Measurements from ENCODE around the gene GFI1.
"Not testable (repeated sequence)": the region's sequence is repeated elsewhere in the genome, so short reads cannot be mapped to it uniquely, and the experiment has no call there.

GFI1 gene

GRCh38 chr1:92486251-92487077 lies at the start of gene GFI1:
Gene GFI1, minus strand, starts transcription at chr1:92486925. Its CDS starts 3,438 bp downstream, at chr1:92483487.
- DNase-seq = peak; percentile 70

GRCh38 chr1:92532371-92532770 lies 45.6 kb upstream of the GFI1 start:
- not testable (repeated sequence) for DNase-seq

DNA sequence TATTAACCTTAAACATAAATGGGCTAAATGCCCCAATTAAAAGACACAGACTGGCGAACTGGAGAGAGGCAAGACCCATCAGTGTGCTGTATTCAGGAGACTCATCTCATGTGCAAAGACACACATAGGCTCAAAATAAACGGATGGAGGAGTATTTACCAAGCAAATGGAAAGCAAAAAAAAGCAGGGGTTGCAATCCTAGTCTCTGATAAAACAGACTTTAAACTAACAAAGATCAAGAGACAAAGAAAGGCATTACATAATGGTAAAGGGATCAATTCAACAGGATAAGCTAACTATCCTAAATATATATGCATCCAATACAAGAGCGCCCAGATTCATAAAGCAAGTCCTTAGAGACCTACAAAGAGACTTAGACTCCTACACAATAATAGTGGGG lies 45.2 kb upstream of the GFI1 start:
- DNase-seq = not testable (repeated sequence)

- DNase-seq = no peak
These were observed 40.9 kb upstream of the GFI1 start for GRCh38 chr1:92527670-92528069.

DNA sequence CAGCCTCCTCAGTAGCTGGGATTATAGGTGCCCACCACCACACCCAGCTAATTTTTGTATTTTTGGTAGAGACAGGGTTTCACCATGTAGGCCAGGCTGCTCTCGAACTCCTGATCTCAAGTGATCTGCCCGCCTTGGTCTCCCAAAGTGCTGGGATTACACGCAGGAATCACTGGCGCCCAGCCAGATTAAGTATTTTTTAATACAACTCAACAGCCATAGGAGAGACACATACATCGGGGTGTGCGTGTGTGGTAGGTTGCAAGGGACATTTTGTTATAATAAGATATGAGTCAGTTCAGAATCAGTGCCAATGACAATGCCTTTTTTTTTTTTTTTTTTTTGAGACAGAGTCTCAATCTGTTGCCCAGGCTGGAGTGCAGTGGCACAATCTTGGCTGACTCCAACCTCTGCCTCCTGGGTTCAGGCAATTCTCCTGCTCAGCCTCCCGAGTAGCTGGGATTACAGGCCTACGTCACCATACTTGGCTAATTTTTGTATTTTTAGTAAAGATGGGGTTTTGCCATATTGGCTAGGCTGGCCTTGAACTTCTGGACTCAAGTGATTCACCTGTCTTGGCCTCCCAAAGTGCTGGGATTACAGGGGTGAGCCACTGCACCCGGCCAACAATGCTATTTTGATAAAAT lies 38.3 kb upstream of the GFI1 start:
- not testable (repeated sequence) for DNase-seq

DNA sequence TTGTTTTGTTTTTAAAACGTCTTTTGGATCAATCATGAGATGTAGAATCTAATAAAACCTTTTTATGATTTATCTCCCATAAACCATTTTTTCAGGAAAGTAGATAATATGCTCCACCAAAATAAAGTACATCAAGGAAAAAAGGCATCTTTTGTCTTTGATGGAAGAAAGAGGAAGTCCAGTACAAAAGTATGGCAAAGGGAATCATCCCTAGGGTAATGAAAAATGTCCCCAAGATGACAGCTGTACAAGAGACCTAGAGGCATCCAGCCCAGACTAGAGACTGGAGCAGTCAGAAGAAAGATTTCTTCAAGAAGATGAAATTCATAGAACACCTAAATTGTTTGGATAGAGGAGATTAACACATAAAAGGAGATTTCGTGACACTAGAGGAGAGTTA lies 32.3 kb upstream of the GFI1 start:
- no peak for DNase-seq

- no peak for DNase-seq
These were observed 29.8 kb upstream of the GFI1 start for GRCh38 chr1:92516574-92516973.

DNA sequence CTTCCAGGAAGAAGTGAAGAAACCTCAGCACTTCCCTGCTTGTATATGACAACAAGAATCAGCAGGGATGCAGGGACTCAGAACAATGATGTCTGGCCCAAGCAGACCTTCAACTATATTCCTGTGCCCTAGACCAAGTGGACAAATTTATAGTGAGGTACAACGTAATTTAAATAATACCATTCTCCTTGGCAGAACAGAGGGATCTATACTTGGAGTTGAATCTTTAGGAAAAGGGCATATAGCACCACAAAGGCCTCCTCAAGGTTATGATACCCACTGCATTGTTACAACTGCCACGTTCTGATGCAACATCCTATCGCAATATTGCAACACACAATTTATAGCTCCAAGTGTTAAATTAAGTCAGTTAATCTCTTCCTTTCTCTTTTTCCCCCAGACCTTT lies 29.1 kb upstream of the GFI1 start:
- DNase-seq = no peak

GRCh38 chr1:92511541-92511940 lies 24.8 kb upstream of the GFI1 start:
- DNase-seq = no peak

GRCh38 chr1:92509619-92510018 lies 22.9 kb upstream of the GFI1 start:
- no peak for DNase-seq

DNA sequence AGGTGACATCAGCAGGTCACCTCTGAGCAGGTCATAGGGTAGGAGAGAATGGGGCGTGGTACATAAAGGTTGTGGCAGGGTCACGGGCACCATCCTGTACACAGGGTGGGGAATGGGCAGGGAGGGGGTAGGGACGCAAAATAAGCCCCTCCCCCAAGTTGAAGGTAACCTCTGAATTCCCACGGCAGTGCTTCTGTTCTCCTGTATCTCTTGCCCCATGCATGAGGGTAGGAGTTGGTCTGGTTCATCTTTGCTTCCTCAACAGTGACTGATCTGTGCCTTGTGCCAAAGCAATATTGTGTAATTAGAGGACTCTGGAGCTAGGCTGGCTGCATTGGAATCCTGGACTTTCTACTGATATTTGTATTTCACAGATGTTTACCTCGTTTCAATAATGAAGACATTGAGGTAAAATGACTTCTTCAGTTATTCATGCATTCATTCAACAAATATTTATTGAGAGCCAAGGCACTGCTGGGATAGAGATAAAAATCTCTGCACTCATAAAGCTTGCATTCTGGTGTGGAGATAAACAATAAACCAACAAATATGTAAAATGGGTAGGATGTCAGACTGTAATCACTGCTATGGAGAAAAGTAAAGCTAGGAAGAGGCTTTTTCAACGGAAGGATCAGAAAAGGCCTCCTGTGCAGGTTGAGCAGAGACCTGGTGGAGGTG lies 18.4 kb upstream of the GFI1 start:
- no peak for DNase-seq

- DNase-seq = no peak
These were observed 17.7 kb upstream of the GFI1 start for GRCh38 chr1:92504291-92505014.

DNA sequence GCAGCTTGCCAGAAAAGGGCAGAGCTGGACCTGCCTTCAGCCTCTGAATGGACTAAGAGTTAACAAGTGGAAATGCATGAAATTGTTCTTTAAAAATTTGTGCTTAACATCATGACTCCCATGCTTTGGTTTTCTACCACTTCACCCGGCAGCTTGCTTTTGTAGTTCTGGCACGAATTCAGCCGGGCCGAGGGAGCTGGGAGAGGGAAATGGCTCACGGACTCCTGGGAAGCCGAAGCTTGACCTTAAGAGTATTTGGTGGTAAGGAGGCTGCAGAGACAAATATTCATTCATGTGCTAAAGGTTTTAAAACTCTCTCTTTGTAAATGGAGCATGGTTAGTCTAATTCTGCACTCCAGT lies 17.2 kb upstream of the GFI1 start:
- no peak for DNase-seq

- no peak for DNase-seq
These were observed 16.6 kb upstream of the GFI1 start for GRCh38 chr1:92503043-92503925.

- no peak for DNase-seq
These were observed 15.5 kb upstream of the GFI1 start for GRCh38 chr1:92502247-92502646.

DNA sequence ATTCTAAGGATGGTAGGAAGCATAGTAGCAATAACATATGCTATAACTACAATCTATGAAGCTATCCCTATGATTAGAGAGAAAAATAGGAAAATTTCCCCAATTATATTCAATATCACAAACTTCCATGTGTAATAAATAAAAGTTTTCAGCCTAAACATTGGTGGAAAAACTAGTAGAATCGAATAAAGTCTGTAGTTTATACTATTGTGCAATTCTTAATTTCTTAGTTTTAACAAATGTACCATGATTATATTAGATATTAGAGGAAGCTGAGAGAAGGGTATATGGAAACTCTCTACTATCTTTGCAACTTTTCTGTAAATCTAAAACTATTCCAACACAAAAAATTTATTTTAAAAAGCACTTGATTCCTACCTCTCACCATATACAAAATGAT lies 13.8 kb upstream of the GFI1 start:
- DNase-seq = no peak

- peak; percentile 39 for DNase-seq
These were observed 8.8 kb upstream of the GFI1 start for GRCh38 chr1:92495392-92496063.

DNA sequence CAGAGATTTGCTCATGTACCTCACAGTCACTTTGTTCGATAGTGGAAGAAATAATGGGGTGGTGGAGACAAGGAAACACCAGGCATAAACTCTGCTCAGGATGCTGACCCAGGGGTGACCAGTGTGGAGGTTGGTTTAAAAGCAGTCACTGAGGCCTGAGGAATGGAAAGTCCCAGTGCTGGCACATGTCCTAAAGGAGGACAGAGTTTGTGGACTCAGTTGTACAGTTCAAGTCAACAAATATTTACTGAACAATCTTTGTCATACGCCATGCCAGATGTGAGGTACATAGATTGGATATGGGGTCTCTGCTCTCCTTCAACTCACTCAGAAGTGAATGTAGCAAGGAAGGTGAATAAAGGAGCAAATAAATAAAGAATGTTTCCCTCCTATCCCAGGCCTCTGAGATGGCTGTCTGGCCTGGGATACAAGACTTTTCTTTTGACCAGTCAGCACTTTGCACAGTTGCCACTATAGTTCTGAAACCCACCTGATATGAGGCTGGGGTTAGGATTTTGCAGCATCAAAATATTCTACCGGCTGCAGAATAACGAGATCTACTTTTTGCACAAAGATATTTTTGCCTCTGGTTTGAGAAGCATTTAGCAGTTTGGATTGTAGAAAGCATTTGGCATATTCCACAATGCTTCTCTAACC lies 7.9 kb upstream of the GFI1 start:
- no peak for DNase-seq

DNA sequence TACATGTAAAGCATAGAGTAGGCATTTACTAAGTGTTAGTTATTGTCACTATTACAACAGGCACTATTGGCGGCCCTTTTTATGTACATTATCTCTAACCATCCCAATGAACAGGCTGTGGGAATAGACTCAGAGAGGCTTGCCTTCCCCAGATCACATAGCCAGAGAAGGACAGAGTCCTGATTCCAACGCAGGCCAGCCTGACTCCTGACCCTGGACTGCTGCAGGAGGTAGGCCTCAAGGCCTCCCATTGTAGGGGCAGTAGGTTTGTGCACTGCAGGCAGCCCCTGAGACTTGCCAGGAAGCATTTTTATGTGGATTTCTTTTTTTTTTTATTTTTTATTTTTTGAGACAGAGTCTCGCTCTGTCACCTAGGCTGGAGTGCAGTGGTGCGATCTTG lies 6.4 kb upstream of the GFI1 start:
- DNase-seq = no peak

- DNase-seq = no peak
These were observed 2.1 kb upstream of the GFI1 start for GRCh38 chr1:92488832-92489231.

DNA sequence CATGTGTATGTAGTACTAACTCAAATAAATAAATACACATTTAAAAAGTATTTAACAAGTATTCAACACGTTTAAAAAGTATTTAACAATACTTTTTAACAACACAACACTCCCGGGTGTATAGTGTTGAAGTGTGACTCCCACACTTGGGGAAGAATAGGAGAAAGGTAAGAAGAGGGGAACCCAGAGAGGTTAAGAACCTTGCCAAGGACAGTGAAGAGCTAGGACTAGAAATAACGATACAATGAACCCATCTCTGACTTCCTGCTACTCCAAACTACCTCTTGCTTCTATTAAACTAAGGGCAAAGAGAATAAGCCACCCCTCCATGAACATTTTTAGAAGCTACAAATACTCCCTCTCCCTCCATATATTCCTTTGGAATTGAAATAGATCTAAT lies 1.7 kb upstream of the GFI1 start:
- DNase-seq = no peak

All from CD4-positive, alpha-beta T cell treated with Interleukin-17A for 1 hour (primary cell).